GM18499 (cell line): ENCODE measurements around the gene RPP14.
"Not testable (repeated sequence)": the region's sequence is repeated elsewhere in the genome, so short reads cannot be mapped to it uniquely, and the experiment has no call there.

ENCODE experiments used
- ATAC-seq: cut with Tn5 transposase; IDR thresholded peaks from one replicate; pipeline ENCODE4 v1.9.1; 2021; ENCODE audit warnings: moderate number of reproducible peaks; ENCODE audit not compliant: insufficient read depth, unreplicated experiment

The RPP14 gene

GRCh38 chr3:58329150-58329921, 23.3 kb downstream of the RPP14 start:
- ATAC-seq = no peak

- no peak for ATAC-seq
These were observed 23.9 kb downstream of the RPP14 start for GRCh38 chr3:58329922-58330413.

GRCh38 chr3:58331593-58332152, 25.6 kb downstream of the RPP14 start:
- ATAC-seq = no peak

- peak; percentile 37 for ATAC-seq
These were observed 26.6 kb downstream of the RPP14 start, which contains the start of gene PXK for GRCh38 chr3:58332575-58333188. TSS of gene PXK (plus strand) at chr3:58332892. CDS start at chr3:58332989, 97 bp downstream.

- ATAC-seq = peak; percentile 35
These were observed 27.4 kb downstream of the RPP14 start for GRCh38 chr3:58333206-58334012.

GRCh38 chr3:58334013-58334321, 27.9 kb downstream of the RPP14 start:
- no peak for ATAC-seq

GRCh38 chr3:58334506-58334884, 28.4 kb downstream of the RPP14 start:
- ATAC-seq = no peak

GRCh38 chr3:58335652-58335947, 29.6 kb downstream of the RPP14 start:
- ATAC-seq = no peak

GRCh38 chr3:58336135-58336882, 30.3 kb downstream of the RPP14 start:
- no peak for ATAC-seq

GRCh38 chr3:58337190-58337589, 31.1 kb downstream of the RPP14 start:
- no peak for ATAC-seq

GRCh38 chr3:58339146-58339545, 33.1 kb downstream of the RPP14 start:
- not testable (repeated sequence) for ATAC-seq

GRCh38 chr3:58340594-58341244, 34.7 kb downstream of the RPP14 start:
- no peak for ATAC-seq

GRCh38 chr3:58341376-58341775, 35.3 kb downstream of the RPP14 start:
- no peak for ATAC-seq

- no peak for ATAC-seq
These were observed 36.6 kb downstream of the RPP14 start for GRCh38 chr3:58342676-58343075.

- ATAC-seq = no peak
These were observed 39.4 kb downstream of the RPP14 start for GRCh38 chr3:58345457-58345856.

- no peak for ATAC-seq
These were observed 40.3 kb downstream of the RPP14 start for GRCh38 chr3:58346368-58346767.

GRCh38 chr3:58347984-58348383, 41.9 kb downstream of the RPP14 start:
- ATAC-seq = no peak

- peak; percentile 59 for ATAC-seq
These were observed 44.0 kb downstream of the RPP14 start for GRCh38 chr3:58349792-58350626.

GRCh38 chr3:58350627-58351013, 44.6 kb downstream of the RPP14 start:
- no peak for ATAC-seq
